HepG2 (cell line): Measurements from ENCODE around the gene CD68. TPM values are rescaled to one million over a fixed set of nuclear protein-coding genes. Genes with fewer than 3 reads are reported as not detected.
A peak's percentile ranks its signal among the peaks of the same experiment; 100 is the strongest.

Experiments
- ATAC-seq: fragments of 200-7000 bp; cut with Tn5 transposase; 3 replicates; pipeline ENCODE4 v1.9.1; 2020; ENCODE audit warnings: mild to moderate bottlenecking, moderate library complexity
- BruUV-seq: library from RNA; stranded (reverse); fragments of 400-500 nt; replicated peaks from 2 replicates; lab custom pipeline; 2021; lab: Mats Ljungman, UMichigan
- CTCF ChIA-PET: fragments of 300-600 bp; formaldehyde crosslinking; extraction: SDS; loops from one replicate; lab custom pipeline; 2021; ENCODE audit warnings: low total read pairs, inconsistent platforms, low intra/inter-chr PET ratio; lab: Yijun Ruan, JAX
- POLR2A ChIA-PET: fragments of 350-600 bp; sonication (Branson Sonifier 250); formaldehyde crosslinking; loops from one replicate; lab custom pipeline; 2020; ENCODE audit warnings: antibody characterized with exemption, inconsistent platforms; lab: Yijun Ruan, JAX
- DNase-seq: peaks from one replicate; pipeline ENCODE4 v3.0.0-alpha.2; 2015; ENCODE audit warnings: low spot score
- FAIRE-seq: peaks from 3 replicates; lab custom pipeline; 2011; peaks lifted over from hg19 to GRCh38; lab: Jason Lieb, UNC
- H2AFZ ChIP-seq: one replicate; pipeline ENCODE4 v1.6.1; 2011; ENCODE audit warnings: low read length, inconsistent platforms
- H3K27ac ChIP-seq: fragments of 300-600 bp; 3 replicates; pipeline ENCODE4 v1.8.0; 2011; ENCODE audit warnings: mixed run types, mild to moderate bottlenecking, mixed read lengths, low read length, inconsistent platforms; ENCODE audit not compliant: insufficient read depth; ENCODE audit errors: extremely low read length
- H3K27me3 ChIP-seq, 2 experiments: fragments of 200-600 bp in 1 of 2; 2 replicates in 1 of 2; 3 replicates in 1 of 2; pipeline versions ENCODE4 v1.6.0 to v1.8.0; 2011; ENCODE audit warnings: low read length in 2 of 2, mild to moderate bottlenecking in 2 of 2, moderate library complexity in 2 of 2, inconsistent platforms in 1 of 2; ENCODE audit not compliant: insufficient read depth in 2 of 2, control insufficient read depth in 1 of 2
- H3K36me3 ChIP-seq, 2 experiments: fragments of 200-600 bp in 1 of 2; replicated peaks in 1 of 2; 2 replicates in 1 of 2; 3 replicates in 1 of 2; pipeline versions ENCODE4 v1.5.1 to v1.8.0; 2011; ENCODE audit warnings: low read length in 2 of 2, inconsistent platforms in 1 of 2; ENCODE audit not compliant: insufficient read depth in 2 of 2, control insufficient read depth in 1 of 2
- H3K4me1 ChIP-seq: 2 replicates; pipeline ENCODE4 v1.5.1; 2012; ENCODE audit warnings: low read length, inconsistent platforms; ENCODE audit not compliant: insufficient read depth
- H3K4me2 ChIP-seq: 2 replicates; pipeline ENCODE4 v1.6.0; 2011; ENCODE audit warnings: low read depth, low read length, inconsistent platforms
- H3K4me3 ChIP-seq, 3 experiments: fragments of 200-600 bp in 1 of 3; sonication (generic), shearing (Covaris generic) in 1 of 3; replicated peaks in 1 of 3; 2 replicates each; pipeline ENCODE4 v1.5.1; 2011 to 2016; ENCODE audit warnings: low read length in 3 of 3, inconsistent platforms in 2 of 3, low read depth in 2 of 3, mild to moderate bottlenecking in 2 of 3, control low read depth in 1 of 3, mixed read lengths in 1 of 3; ENCODE audit not compliant: insufficient read depth in 1 of 3
- H3K79me2 ChIP-seq: one replicate; pipeline ENCODE4 v1.6.1; 2011; ENCODE audit warnings: low read length, inconsistent platforms; ENCODE audit not compliant: insufficient read depth
- H3K9ac ChIP-seq: 2 replicates; pipeline ENCODE4 v1.6.0; 2011; ENCODE audit warnings: mild to moderate bottlenecking, low read depth, low read length, inconsistent platforms; ENCODE audit not compliant: insufficient read depth
- H3K9me3 ChIP-seq: 2 replicates; pipeline ENCODE4 v1.5.1; 2012; ENCODE audit warnings: mild to moderate bottlenecking, low read length
- H4K20me1 ChIP-seq: 2 replicates; pipeline ENCODE4 v1.6.0; 2011; ENCODE audit warnings: inconsistent platforms, mild to moderate bottlenecking, low read length, moderate library complexity; ENCODE audit not compliant: insufficient read depth
- CCDC6 ChIP-seq: sonication (generic); formaldehyde crosslinking; IDR thresholded peaks from 2 replicates; pipeline ENCODE4 v1.8.1; 2022; ENCODE audit warnings: mild to moderate bottlenecking, missing genetic modification reagents, moderate library complexity
- HCFC1 ChIP-seq: fragments of 150-350 bp; IDR thresholded peaks from 2 replicates; pipeline ENCODE4 v1.6.1; 2014; ENCODE audit warnings: low read depth, low read length
- HES4 ChIP-seq: sonication (generic); formaldehyde crosslinking; IDR thresholded peaks from 2 replicates; pipeline ENCODE4 v1.9.0; 2021; ENCODE audit warnings: mild to moderate bottlenecking, missing genetic modification reagents, borderline replicate concordance
- HNRNPH1 ChIP-seq: fragments of 200-400 bp; formaldehyde crosslinking; optimal IDR thresholded peaks from 2 replicates; pipeline ENCODE3; 2017; ENCODE audit warnings: mild to moderate bottlenecking, low read depth, low read length
- JARID2 ChIP-seq: sonication (generic); formaldehyde crosslinking; IDR thresholded peaks from 2 replicates; pipeline ENCODE4 v1.8.1; 2023; ENCODE audit warnings: missing genetic modification reagents, inconsistent platforms; ENCODE audit not compliant: insufficient replicate concordance
- MAF1 ChIP-seq: sonication (generic); formaldehyde crosslinking; IDR thresholded peaks from 2 replicates; pipeline ENCODE4 v1.5.0; 2020; ENCODE audit warnings: missing genetic modification reagents, borderline replicate concordance
- MXD4 ChIP-seq: IDR thresholded peaks from 2 replicates; pipeline ENCODE4 v1.6.1; 2016; ENCODE audit warnings: mild to moderate bottlenecking, missing biosample characterization, missing genetic modification reagents
- NCOA5 ChIP-seq: sonication (generic); formaldehyde crosslinking; IDR thresholded peaks from 2 replicates; pipeline ENCODE4 v1.4.0; 2020; ENCODE audit warnings: missing genetic modification reagents
- NFKBIZ ChIP-seq: IDR thresholded peaks from 2 replicates; pipeline ENCODE4 v1.6.1; 2018; ENCODE audit warnings: missing genetic modification reagents, missing compliant biosample characterization
- PLRG1 ChIP-seq: fragments of 450-650 bp; conservative IDR thresholded peaks from 2 replicates; pipeline ENCODE4 v1.6.1; 2016
- ZBTB38 ChIP-seq: sonication (generic); formaldehyde crosslinking; IDR thresholded peaks from 2 replicates; pipeline ENCODE4 v1.5.1; 2020; ENCODE audit warnings: mild to moderate bottlenecking, missing genetic modification reagents
- ZFP41 ChIP-seq: sonication (generic); formaldehyde crosslinking; IDR thresholded peaks from 2 replicates; pipeline ENCODE4 v1.4.0; 2020; ENCODE audit warnings: mild to moderate bottlenecking, missing genetic modification reagents, borderline replicate concordance
- ZMYM4 ChIP-seq: sonication (generic); formaldehyde crosslinking; IDR thresholded peaks from 2 replicates; pipeline ENCODE4 v1.8.1; 2023; ENCODE audit warnings: mild to moderate bottlenecking, missing genetic modification reagents
- ZNF382 ChIP-seq: sonication (generic); formaldehyde crosslinking; IDR thresholded peaks from 2 replicates; pipeline ENCODE4 v1.5.0; 2020; ENCODE audit warnings: missing genetic modification reagents, mild to moderate bottlenecking, borderline replicate concordance
- ZNF496 ChIP-seq: sonication (generic); formaldehyde crosslinking; IDR thresholded peaks from 2 replicates; pipeline ENCODE4 v1.8.1; 2023; ENCODE audit warnings: mild to moderate bottlenecking, moderate library complexity, missing genetic modification reagents; ENCODE audit not compliant: insufficient replicate concordance
- ZNF501 ChIP-seq: sonication (generic); formaldehyde crosslinking; IDR thresholded peaks from 2 replicates; pipeline ENCODE4 v1.5.1; 2020; ENCODE audit warnings: mild to moderate bottlenecking, moderate library complexity, missing genetic modification reagents
- ZNF558 ChIP-seq: sonication (generic); formaldehyde crosslinking; IDR thresholded peaks from 2 replicates; pipeline ENCODE4 v1.9.0; 2022; ENCODE audit warnings: mild to moderate bottlenecking, missing genetic modification reagents, borderline replicate concordance
- ZSCAN22 ChIP-seq: sonication (generic); formaldehyde crosslinking; IDR thresholded peaks from 2 replicates; pipeline ENCODE4 v1.4.0; 2020; ENCODE audit warnings: mild to moderate bottlenecking, missing genetic modification reagents
- WGBS: methylation state at CpG from one replicate; pipeline ENCODE4 v1.1.6; 2017; ENCODE audit warnings: low lambda C conversion rate; 5-methylcytosine and 5-hydroxymethylcytosine counted together
- in situ Hi-C: cut with HindIII; loops from 2 replicates; pipeline ENCODE4 v1.10.0; 2017; ENCODE audit warnings: low pct_unique_long_range_greater_than_20kb; ENCODE audit not compliant: extremely low pct_ligation_motif_present
- intact Hi-C: fragments of 100-400 bp; cut with micrococcal nuclease; formaldehyde crosslinking; loops from one replicate; pipeline ENCODE4 v1.10.0; 2022; ENCODE audit not compliant: unreplicated experiment
- polyA plus RNA-seq, 8 experiments: library from polyadenylated mRNA; depleted of rRNA in 3 of 8; stranded (reverse) in 7 of 8; unstranded in 1 of 8; fragments of >200 nt; fragmentation: Illumina TruSeq in 4 of 8; extraction: Trizol in 4 of 8; gene quantifications; 2 replicates each; pipeline versions ENCODE4 v1.2.1 to v1.2.3, GENCODE V29; 2011 to 2016; ENCODE audit warnings: low read depth in 4 of 8, missing spikeins in 1 of 8, mixed read lengths in 1 of 8; ENCODE audit not compliant: insufficient read depth in 1 of 8
- total RNA-seq, 5 experiments: library from RNA; depleted of rRNA; stranded (reverse); fragments of >200 nt; fragmentation: Illumina TruSeq; extraction: Trizol; gene quantifications; 2 replicates each; pipeline ENCODE4 v1.2.3, GENCODE V29; 2016; ENCODE audit warnings: low read depth in 1 of 5
- TF ChIP-seq, protein P1 (sequence below): sonication (generic); formaldehyde crosslinking; IDR thresholded peaks from 2 replicates; pipeline ENCODE4 v1.4.0; 2020; ENCODE audit warnings: missing genetic modification reagents, mild to moderate bottlenecking, borderline replicate concordance
- TF ChIP-seq, protein P2 (sequence below): IDR thresholded peaks from 2 replicates; pipeline ENCODE4 v1.6.1; 2012; ENCODE audit warnings: inconsistent platforms
- TF ChIP-seq, protein P3 (sequence below): sonication (generic); formaldehyde crosslinking; IDR thresholded peaks from 2 replicates; pipeline ENCODE4 v1.4.0; 2020; ENCODE audit warnings: missing genetic modification reagents

CD68 gene
- total and polyA plus RNA-seq, 2 of the 13 experiments (the other 11 are each of a cell fraction or from before 2014, with no cell fraction given) = 10.3 to 104 TPM

- peak overlapping the region; percentile 55 to 70 (median 65); a peak in 4 of 6 replicates for H3K4me3 ChIP-seq
- ATAC-seq = peak; percentile 55
- H3K79me2 ChIP-seq = no peaks in the 10 kb centered on the region
- no peaks in the 10 kb centered on the region; a peak in 2 of 5 replicates for H3K27me3 ChIP-seq
- H2AFZ ChIP-seq = no peak overlapping the region
- no peaks in the 10 kb centered on the region for H3K36me3 ChIP-seq
- WGBS = 50% methylated on average over 20 of the region's 20 CpGs
- no peak overlapping the region for H3K27ac ChIP-seq
- intact Hi-C loops = no loop called here
- no TSS peak for BruUV-seq
- H3K9me3 ChIP-seq = no peaks in the 10 kb centered on the region
- H3K4me2 ChIP-seq = peak overlapping the region; percentile 65
- no peak overlapping the region; the same call in 1 of the 2 replicates for H3K9ac ChIP-seq
- ChIA-PET CTCF (no interaction called here), POLR2A (interaction anchor here (0.8 to 3.9 kb wide), 3 partner anchors 8 to 198 kb away, joined by 3 to 18 read pairs (median 10); partner anchors contain the start of gene TNFSF13)
- FAIRE-seq = no peak
- DNase-seq = no peak
- peaks cover 54% of the 10 kb centered on the region for H3K4me1 ChIP-seq
- in situ Hi-C loops = no loop called here
- no peaks in the 10 kb centered on the region for H4K20me1 ChIP-seq
- TF ChIP-seq MAF1 (CRISPR knock-in tag) (no peak), HNRNPH1 (no peak), CCDC6 (CRISPR knock-in tag) (no peak), HCFC1 (no peak), MXD4 (CRISPR knock-in tag) (no peak), ZBTB38 (CRISPR knock-in tag) (peak; percentile 64), NFKBIZ (CRISPR knock-in tag) (no peak), NCOA5 (no peak), ZNF496 (no peak), PLRG1 (no peak), ZMYM4 (CRISPR knock-in tag) (no peak), ZNF558 (CRISPR knock-in tag) (no peak), JARID2 (no peak), ZSCAN22 (CRISPR knock-in tag) (no peak), HES4 (CRISPR knock-in tag) (peak; percentile 52; the same call in 1 of the 2 replicates), ZNF382 (CRISPR knock-in tag) (no peak), ZFP41 (CRISPR knock-in tag) (no peak), ZNF501 (CRISPR knock-in tag) (no peak)
- TF ChIP-seq, protein P1, sequence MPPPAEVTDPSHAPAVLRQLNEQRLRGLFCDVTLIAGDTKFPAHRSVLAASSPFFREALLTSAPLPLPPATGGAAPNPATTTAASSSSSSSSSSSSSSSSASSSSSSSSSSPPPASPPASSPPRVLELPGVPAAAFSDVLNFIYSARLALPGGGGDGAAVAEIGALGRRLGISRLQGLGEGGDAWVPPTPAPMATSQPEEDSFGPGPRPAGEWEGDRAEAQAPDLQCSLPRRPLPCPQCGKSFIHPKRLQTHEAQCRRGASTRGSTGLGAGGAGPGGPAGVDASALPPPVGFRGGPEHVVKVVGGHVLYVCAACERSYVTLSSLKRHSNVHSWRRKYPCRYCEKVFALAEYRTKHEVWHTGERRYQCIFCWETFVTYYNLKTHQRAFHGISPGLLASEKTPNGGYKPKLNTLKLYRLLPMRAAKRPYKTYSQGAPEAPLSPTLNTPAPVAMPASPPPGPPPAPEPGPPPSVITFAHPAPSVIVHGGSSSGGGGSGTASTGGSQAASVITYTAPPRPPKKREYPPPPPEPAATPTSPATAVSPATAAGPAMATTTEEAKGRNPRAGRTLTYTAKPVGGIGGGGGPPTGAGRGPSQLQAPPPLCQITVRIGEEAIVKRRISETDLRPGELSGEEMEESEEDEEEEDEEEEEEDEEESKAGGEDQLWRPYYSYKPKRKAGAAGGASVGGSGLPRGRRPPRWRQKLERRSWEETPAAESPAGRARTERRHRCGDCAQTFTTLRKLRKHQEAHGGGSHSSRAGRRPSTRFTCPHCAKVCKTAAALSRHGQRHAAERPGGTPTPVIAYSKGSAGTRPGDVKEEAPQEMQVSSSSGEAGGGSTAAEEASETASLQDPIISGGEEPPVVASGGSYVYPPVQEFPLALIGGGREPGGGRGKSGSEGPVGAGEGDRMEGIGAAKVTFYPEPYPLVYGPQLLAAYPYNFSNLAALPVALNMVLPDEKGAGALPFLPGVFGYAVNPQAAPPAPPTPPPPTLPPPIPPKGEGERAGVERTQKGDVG (CRISPR knock-in tag) = peak; percentile 15; the same call in 1 of the 2 replicates
- TF ChIP-seq, protein P2, sequence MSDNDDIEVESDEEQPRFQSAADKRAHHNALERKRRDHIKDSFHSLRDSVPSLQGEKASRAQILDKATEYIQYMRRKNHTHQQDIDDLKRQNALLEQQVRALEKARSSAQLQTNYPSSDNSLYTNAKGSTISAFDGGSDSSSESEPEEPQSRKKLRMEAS = no peak
- TF ChIP-seq, protein P3, sequence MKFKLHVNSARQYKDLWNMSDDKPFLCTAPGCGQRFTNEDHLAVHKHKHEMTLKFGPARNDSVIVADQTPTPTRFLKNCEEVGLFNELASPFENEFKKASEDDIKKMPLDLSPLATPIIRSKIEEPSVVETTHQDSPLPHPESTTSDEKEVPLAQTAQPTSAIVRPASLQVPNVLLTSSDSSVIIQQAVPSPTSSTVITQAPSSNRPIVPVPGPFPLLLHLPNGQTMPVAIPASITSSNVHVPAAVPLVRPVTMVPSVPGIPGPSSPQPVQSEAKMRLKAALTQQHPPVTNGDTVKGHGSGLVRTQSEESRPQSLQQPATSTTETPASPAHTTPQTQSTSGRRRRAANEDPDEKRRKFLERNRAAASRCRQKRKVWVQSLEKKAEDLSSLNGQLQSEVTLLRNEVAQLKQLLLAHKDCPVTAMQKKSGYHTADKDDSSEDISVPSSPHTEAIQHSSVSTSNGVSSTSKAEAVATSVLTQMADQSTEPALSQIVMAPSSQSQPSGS = no peak
Observed at GRCh38 chr17:7549401-7550055, 29.9 kb upstream of the CD68 start.
